ENCODE results near the gene BCR. TPM values are rescaled to one million over a fixed set of nuclear protein-coding genes. Genes with fewer than 3 reads are reported as not detected.

Gene BCR
- total and polyA plus RNA-seq, 2 of the 4 experiments (the other 2 are of a cell fraction) = 28.9 to 44.6 TPM

GRCh38 chr22:23143119-23143518 lies 37.2 kb upstream of the BCR start:
- dilution Hi-C loops (cut with HindIII; ENCODE audit: low sequenced_read_pairs, unreplicated experiment) (no loop called here), intact Hi-C loops (cut with micrococcal nuclease) (no loop called here), in situ Hi-C loops (cut with MboI; ENCODE audit: low sequenced_read_pairs) (no loop called here)
- no peak overlapping the region for H3K14ac ChIP-seq (replicated peaks; ENCODE audit: low read depth, low read length)
- BruUV-seq (replicated peaks) = no TSS peak
- no peak overlapping the region for H2AFZ ChIP-seq (replicated peaks; ENCODE audit: low read length, poor library complexity)
- DNase-seq (no peak), ATAC-seq (ENCODE audit: low read depth) (no peak)
- H2AK5ac ChIP-seq (ENCODE audit: low read depth, low read length) = no peak overlapping the region
- no peak for TF ChIP-seq BHLHE40 (IDR thresholded peaks at IDR 0.05; ENCODE audit: low read depth, low read length)
- no peak for TF ChIP-seq CHD1 (IDR thresholded peaks at IDR 0.05; ENCODE audit: low read depth, low read length)
- TF ChIP-seq CEBPB (IDR thresholded peaks at IDR 0.05; ENCODE audit: low read depth, low read length) = no peak
- TF ChIP-seq RCOR1 (IDR thresholded peaks at IDR 0.05; ENCODE audit: insufficient replicate concordance, low read length) = no peak
- no peak for TF ChIP-seq SMC3 (IDR thresholded peaks at IDR 0.05; ENCODE audit: low read depth, low read length)
- no peak for TF ChIP-seq ELK1 (IDR thresholded peaks at IDR 0.05; ENCODE audit: borderline replicate concordance, low read depth, low read length)
- no peak for TF ChIP-seq RAD21 (IDR thresholded peaks at IDR 0.05; ENCODE audit: low read length)
- TF ChIP-seq MAZ (IDR thresholded peaks at IDR 0.05; ENCODE audit: borderline replicate concordance, low read depth, low read length) = no peak
- no peak for TF ChIP-seq USF2 (IDR thresholded peaks at IDR 0.05; ENCODE audit: low read depth, low read length)
- no peak for TF ChIP-seq POLR2A (IDR thresholded peaks at IDR 0.05; ENCODE audit: low read depth, low read length)
- no peak for TF ChIP-seq MXI1 (IDR thresholded peaks at IDR 0.05; ENCODE audit: borderline replicate concordance, low read depth, low read length)
- TF ChIP-seq RFX5 (IDR thresholded peaks at IDR 0.05; ENCODE audit: low read depth, low read length) = no peak
- no peak for TF ChIP-seq FOS (IDR thresholded peaks at IDR 0.05; ENCODE audit: low read depth, low read length)
- TF ChIP-seq CTCF (conservative IDR thresholded peaks at IDR 0.05; ENCODE audit: low read depth, low read length) = no peak
- no peak for TF ChIP-seq NFE2L2 (IDR thresholded peaks at IDR 0.05; ENCODE audit: low read depth, low read length)
- no peak for TF ChIP-seq MAFK (IDR thresholded peaks at IDR 0.05; ENCODE audit: low read depth, low read length)
- no peak overlapping the region for H3K23ac ChIP-seq (ENCODE audit: low read depth, low read length)
- no peak overlapping the region for H4K91ac ChIP-seq (ENCODE audit: insufficient read depth, low read depth, low read length)
- no peak overlapping the region for H2BK5ac ChIP-seq (ENCODE audit: low read depth, low read length, poor library complexity, severe bottlenecking)
- H2AK9ac ChIP-seq (replicated peaks; ENCODE audit: low read depth, low read length, poor library complexity) = no peak overlapping the region
- peaks cover 0 to 6% of the 10 kb centered on the region in 2 experiments; a peak in 1 of 4 replicates for H3K79me1 ChIP-seq (ENCODE audit: low read depth in 1 of 2, low read length in 2 of 2)
- H3K36me3 ChIP-seq (ENCODE audit: control insufficient read depth, insufficient read depth, low read length) = no peaks in the 10 kb centered on the region
- POLR2A ChIA-PET (ENCODE audit: unreplicated experiment) = no interaction called here
- peaks cover 6% of the 10 kb centered on the region; the same call in 1 of the 2 replicates for H3K9me1 ChIP-seq (ENCODE audit: insufficient read depth, low read length)
- H3K27me3 ChIP-seq (ENCODE audit: control insufficient read depth, insufficient read depth, low read length) = no peaks in the 10 kb centered on the region
- H4K20me1 ChIP-seq (ENCODE audit: insufficient read depth, low read length) = 0 out of 2 replicates have a peak, but pooled peaks cover 4% of the 10 kb centered on the region
- H3K56ac ChIP-seq (ENCODE audit: extremely low read depth, insufficient read depth, low read length) = no peak overlapping the region
- H4K8ac ChIP-seq (ENCODE audit: low read depth in 2 of 2, low read length in 2 of 2) = no peak overlapping the region
- H3K27ac ChIP-seq (ENCODE audit: insufficient read depth, low read length) = no peak overlapping the region
- H3K9me3 ChIP-seq (ENCODE audit: control insufficient read depth, insufficient read depth, low read length) = no peaks in the 10 kb centered on the region
- no peak overlapping the region for H3K4ac ChIP-seq (ENCODE audit: low read depth, low read length)
- no CpG with 5 or more reads among the region's 1 CpG for WGBS, 2 experiments (ENCODE audit: extremely low coverage in 2 of 2, insufficient read length in 1 of 2)
- H2BK15ac ChIP-seq (ENCODE audit: low read depth, low read length) = no peak overlapping the region
- H3K4me2 ChIP-seq (ENCODE audit: low read depth, low read length) = no peak overlapping the region
- H3K18ac ChIP-seq (ENCODE audit: low read depth, low read length) = no peak overlapping the region
- no peak overlapping the region for H3K9ac ChIP-seq (ENCODE audit: low read depth, low read length)
- peaks cover 19% of the 10 kb centered on the region for H3K4me1 ChIP-seq (ENCODE audit: control insufficient read depth, insufficient read depth, low read length)
- no peak overlapping the region for H2BK20ac ChIP-seq (ENCODE audit: low read depth, low read length)
- H2BK120ac ChIP-seq (ENCODE audit: low read depth, low read length) = no peak overlapping the region
- H4K5ac ChIP-seq (ENCODE audit: low read depth, low read length) = no peak overlapping the region
- CTCF ChIA-PET = no interaction called here
- H3K4me3 ChIP-seq (ENCODE audit: insufficient read depth, low read depth, low read length) = no peak overlapping the region

All from IMR-90 (cell line).